Superior temporal gyrus (tissue), 1 donor: ENCODE data around the gene BMAL1.
A peak's percentile ranks its signal among the peaks of the same experiment; 100 is the strongest.

Source experiments
- DNase-seq: peaks from one replicate; pipeline ENCODE4 v3.0.0-alpha.2; 2016; ENCODE audit errors: extremely low spot score

The BMAL1 gene

GRCh38 chr11:13291361-13291760 is 13.8 kb downstream of the BMAL1 start:
- no peak for DNase-seq

DNA sequence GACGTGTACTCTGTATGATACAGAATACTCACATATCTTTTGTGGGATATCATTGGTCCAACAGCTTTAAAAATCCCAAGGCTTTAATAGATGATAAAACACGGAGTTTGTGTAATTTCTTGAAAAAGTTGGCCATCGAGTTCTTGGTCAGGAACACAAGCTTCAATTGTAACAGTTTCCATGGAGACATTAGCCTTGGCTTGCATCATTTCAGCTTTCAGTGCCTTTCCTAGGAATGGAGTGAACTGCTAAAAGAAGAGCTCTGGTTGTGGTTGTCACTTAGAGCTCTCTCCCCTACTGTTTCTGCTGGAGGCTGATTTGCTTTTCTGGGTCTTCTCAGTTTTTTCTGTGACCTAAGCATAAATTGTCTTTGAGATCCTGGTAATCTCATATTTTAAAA is 14.2 kb downstream of the BMAL1 start:
- DNase-seq: peak; percentile 69

- DNase-seq: no peak
Observed at GRCh38 chr11:13292970-13293369, 15.4 kb downstream of the BMAL1 start.

GRCh38 chr11:13294178-13294577 is 16.6 kb downstream of the BMAL1 start:
- DNase-seq: no peak

GRCh38 chr11:13294771-13295579 is 17.4 kb downstream of the BMAL1 start:
- DNase-seq: no peak

DNA sequence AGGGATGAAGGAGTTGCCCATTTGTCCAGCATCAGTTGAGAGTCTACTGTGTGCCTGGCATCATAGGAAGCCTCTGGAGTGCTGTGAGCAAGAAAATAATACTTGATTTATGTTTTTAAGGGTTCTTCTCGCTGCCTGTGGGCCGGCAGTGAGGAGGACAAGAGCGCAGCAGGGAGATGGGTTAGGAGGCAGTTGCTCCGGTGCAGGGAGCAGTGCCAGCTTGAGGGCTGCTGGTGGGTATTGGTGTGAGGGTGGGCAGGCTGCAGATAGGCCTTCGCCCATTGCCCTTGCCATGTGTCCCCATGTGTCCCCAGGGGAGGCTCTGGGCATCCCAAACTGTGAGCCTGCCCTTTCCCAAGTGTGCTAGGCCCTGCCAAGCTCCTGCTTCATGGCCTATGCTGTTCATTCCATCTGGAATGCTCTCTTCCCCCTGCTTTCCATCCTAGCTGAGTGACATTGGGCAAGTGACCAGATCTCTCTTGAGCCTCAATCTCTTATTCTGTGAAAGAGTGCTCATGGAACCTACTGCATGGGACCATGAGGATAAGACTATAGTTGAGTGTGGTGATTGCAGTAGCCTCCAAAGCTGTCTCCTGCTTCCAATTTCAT is 19.8 kb downstream of the BMAL1 start:
- DNase-seq: no peak

DNA sequence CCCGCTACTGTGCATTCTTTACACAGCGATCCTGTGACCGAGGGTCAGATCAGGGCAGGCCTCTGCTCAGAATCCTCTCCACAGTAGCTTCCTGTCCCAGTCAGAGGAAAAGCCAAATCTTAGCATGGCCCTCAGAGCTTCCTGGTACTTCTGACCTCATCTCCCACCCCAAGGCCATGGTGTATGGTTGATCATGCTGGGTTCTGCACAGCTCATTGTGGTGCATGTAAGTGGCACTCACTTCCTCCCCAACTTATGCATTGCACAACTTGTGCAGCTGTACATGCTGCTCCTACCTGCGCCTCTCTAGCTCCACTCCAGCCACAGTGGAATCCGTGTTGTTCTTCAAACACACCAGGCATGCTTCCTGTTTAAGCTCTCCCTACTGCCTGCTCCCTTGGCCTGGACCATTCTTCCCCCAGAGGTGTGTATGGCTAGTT is 20.3 kb downstream of the BMAL1 start:
- DNase-seq: no peak

DNA sequence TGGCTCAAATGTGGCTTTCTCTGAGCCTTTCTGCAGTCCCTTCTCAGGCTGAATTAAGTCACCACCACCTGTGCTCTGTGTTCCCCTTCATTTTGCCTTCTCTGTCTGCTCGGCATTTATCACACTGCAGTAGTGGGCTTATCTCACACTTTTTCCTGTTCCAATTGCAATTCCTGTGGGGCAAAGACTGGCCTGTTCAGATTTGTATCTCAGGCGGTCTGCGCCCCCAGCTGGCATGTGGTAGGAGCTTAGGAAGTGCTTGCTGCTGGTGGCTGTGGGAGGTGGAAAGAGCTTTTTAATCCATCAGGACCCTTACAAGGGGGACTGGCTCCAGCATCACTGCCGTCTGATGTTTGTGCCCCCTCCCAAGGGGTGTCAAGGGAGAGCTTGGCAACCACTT is 21.2 kb downstream of the BMAL1 start:
- DNase-seq: no peak

GRCh38 chr11:13301522-13301921 is 23.9 kb downstream of the BMAL1 start:
- no peak for DNase-seq

DNA sequence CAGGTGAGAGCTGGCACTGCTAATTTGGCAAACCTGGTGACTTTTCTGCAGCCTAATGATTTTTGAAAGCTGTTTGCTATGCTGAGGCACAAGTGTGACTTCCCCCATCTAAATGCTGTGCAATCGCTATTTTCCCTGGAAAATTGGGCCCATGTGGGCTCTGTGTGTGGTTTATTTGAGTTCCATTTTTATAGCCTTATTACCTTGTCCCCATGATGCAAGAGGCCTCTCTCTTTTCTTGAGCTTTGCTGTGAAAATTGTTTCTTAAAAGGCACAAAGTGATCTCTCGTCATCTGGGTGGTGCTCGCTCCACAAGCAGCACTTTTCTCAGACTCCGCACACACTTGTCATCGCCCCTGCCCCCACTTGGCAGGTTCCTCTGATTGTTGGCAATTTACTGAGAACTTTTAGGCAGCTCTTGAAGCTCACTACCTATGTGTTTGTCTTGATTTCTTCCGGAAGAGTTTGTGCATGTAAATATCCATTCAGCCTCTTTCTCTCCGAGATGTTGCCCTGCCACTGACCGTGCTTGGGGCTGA is 24.9 kb downstream of the BMAL1 start:
- DNase-seq: peak; percentile 61

GRCh38 chr11:13303668-13304649 is 26.4 kb downstream of the BMAL1 start:
- no peak for DNase-seq

DNA sequence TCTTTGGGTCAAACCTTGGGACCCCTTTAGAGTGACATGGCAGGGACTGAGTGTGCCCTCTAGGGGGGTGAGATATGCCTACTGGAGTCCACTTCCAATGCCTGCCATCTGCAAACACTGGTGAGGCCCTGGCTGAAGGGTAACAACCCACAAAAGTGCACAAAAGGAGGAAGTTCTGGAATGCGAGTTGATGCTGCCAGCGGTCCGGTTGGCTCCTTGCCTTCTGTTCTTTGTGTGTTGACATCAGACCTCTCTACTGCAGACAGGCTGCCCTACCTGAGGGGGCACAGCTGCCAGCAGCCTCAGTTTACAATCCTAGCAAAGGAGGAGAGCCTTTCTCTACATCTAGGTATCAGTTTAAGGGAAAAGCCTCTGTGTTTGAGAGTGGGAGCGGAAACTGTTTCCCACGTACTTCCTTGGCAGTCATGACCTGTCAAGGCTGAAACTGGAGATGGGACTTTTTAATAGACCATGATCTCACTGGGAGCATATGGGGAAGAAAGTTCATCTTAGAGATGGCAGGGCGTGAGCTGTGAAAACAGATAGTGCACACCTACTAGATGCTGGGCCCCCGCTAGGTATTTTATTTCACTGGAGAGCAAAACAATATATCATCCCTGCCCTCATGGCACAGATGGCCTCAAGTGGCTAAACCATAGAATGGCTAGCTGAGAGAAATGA is 27.2 kb downstream of the BMAL1 start:
- DNase-seq: no peak

DNA sequence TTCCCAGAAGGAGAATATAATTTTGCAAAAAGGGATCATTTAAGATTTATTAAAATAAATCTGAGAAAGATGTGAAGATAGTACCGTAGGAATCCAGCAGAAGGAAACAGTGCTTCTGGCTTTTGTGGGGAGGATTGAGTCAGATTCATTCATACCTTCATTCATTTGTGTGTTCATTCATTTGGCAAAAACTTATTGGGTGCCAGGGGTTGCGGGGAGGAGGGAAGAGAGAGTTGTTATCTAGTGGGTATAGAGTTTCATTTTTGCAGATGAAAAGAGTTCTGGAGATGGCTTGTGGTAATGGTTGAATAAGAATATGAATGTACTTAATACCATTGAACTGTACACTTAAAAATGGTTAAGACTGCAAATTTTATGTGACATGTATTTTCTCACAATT is 31.1 kb downstream of the BMAL1 start:
- DNase-seq: no peak

GRCh38 chr11:13309156-13309555 is 31.6 kb downstream of the BMAL1 start:
- DNase-seq: no peak

GRCh38 chr11:13310443-13310842 is 32.9 kb downstream of the BMAL1 start:
- DNase-seq: no peak

DNA sequence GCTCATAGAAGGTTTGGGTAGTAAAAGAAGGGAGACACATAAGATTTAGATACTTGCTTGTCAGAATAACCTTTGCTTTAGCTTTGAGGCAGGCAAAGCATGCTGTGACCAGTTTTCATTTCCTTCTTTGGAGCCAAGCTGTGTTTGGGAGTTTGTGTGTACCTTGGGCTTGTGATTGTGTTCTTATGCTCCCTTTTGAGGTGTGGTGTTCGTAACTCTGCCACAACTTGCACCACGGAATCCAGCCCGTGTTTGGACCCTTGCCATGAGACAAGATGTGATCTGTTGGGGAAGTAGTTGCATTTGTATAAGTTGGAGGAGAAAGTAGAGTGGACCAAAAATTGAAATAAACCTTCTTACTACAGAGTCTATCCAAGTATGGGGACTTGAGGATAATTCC is 34.0 kb downstream of the BMAL1 start:
- DNase-seq: no peak

GRCh38 chr11:13313005-13313819 is 35.6 kb downstream of the BMAL1 start:
- no peak for DNase-seq

DNA sequence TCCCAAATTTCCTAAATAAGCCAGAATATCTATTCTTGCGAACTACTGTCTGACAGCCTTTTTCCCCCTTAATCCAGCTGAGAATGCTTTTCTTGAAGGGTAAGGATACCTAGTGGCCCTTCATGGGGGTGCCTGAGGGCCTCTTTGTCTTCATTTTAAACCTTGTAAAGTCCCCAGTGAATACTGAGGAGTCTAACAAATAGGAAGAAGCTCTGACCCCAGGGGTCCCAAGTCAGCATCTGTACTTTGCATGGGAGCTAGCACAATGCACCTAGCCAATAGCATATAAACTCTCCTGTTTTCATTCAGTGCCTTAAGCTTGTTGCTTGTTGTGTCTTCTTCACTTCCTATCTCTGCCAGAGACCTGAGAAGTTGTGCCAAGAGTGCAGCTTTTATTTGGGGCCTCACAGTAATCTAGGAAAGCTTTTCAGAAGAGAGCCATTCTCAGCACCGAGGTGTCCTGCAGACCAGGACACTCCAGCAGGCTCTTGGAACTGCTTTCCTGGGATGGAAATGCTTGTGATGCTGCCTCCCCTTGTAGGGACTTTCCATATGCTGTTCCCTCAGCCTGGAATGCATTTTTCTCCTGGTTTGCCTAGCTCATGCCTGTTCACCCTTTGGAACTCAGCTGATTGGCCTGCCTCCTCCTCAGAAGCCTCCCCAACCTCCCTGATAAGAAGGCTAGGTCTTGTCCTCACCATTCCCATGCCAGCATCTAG is 37.2 kb downstream of the BMAL1 start:
- no peak for DNase-seq

- DNase-seq: no peak
Observed at GRCh38 chr11:13315517-13316432, 38.2 kb downstream of the BMAL1 start.
